Measurements from ENCODE around the gene TEX36.
"Not testable (repeated sequence)": the region's sequence is repeated elsewhere in the genome, so short reads cannot be mapped to it uniquely, and the experiment has no call there.

TEX36 gene

DNA sequence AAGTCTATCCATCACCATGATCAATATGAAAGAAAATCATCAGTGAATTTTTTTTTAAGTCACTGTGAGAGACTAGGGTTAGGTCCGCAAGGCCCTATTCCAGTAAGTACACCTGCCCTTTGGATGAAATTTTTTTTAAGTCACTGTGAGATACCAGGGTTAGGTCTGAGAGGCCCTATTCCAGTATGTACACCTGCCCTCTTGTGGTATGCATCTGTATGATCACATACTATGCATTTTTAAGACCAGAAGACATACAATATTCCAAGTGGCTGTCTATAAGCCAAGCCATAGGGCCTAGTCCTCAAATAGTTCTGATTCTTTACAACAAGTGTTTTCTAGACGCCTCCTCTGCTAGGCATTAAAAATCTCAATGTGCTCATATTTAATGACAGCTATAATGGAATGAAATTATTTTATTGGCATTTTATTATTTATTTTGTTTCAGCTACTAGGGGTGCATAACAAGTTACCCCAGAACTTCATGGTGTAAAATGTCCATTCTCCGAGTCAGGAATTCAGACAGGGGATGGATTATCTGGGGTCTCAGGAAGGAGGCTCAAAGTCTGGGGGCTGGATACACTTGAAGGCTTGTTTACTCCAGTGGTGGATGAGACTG, 53.1 kb downstream of the TEX36 start:
- no peak for FAIRE-seq

GRCh38 chr10:125628104-125629049, 54.6 kb downstream of the TEX36 start:
- no peak for FAIRE-seq

- FAIRE-seq: no peak
Observed at GRCh38 chr10:125627646-125628045, 55.3 kb downstream of the TEX36 start.

DNA sequence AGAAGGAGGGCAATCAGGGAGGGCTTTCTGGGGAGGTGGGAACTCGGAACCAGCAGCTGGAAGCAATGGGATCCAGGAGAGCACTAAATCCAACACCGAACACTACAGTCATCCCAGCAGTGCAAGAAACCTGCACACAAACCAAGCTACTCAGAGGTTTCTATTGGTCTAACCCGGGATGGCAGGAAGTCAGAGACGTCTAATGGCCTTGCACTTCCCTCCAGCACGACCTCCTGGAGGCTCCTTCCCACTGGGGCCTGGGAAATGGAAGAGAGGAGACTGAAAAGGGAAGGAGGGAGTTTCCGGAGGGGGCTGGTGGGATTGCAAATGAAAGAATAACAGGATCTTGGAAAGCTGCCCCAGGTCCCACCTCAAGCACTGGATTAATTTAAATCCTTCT, 56.3 kb downstream of the TEX36 start:
- FAIRE-seq: no peak

DNA sequence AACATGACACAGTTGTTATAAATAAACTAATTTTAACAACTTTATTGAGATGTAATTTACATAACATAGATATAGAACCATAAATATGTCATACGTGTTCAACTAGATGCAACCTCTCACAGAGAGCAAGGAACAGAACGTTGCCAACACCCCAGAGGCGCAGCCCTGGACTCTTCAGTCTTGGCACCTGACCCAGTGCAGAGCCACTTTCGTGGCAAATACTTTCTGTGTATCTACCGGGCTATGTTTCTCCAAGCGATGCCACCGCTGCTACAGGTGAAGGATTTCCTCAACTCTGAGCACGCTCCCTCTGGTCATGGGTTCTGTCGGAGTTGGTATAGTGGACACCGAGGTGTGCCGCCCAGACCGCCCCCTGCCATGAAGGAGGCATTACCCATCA, 57.4 kb downstream of the TEX36 start:
- no peak for FAIRE-seq

GRCh38 chr10:125624800-125625199, 58.2 kb downstream of the TEX36 start:
- FAIRE-seq: no peak

DNA sequence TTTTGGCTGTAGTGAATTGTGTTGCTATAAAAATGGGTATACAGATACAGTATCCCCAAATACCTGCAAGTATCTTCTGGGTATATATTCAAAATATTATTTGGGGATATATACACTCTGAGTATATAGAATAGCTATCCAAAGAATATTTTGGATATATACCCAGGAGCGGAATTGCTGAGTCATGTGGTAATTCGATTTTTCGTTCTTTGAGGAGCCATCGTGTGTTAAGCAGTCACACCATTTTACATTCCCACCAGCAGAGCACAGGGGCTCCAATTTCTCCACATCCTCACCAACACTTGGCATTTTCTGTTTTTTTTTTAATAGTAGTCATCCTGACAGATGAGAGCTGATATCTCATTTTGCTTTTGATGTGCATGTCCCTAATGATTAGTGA, 61.9 kb downstream of the TEX36 start:
- no peak for FAIRE-seq

- no peak for FAIRE-seq
Observed at GRCh38 chr10:125620401-125620800, 62.6 kb downstream of the TEX36 start.

DNA sequence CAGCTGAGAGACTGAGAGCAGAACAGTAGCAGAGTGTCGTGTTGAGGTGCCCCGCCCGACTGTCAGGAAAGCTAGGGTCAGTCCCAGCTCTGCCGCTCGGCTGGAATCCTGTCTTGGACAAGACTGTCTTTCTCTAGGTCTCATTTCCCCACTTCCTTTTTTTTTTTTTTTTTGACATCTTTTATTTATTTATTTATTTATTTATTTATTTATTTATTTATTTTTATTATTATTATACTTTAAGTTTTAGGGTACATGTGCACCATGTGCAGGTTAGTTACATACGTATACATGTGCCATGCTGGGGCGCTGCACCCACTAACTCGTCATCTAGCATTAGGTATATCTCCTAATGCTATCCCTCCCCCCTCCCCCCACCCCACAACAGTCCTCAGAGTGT, 69.9 kb downstream of the TEX36 start:
- not testable (repeated sequence) for FAIRE-seq

- no peak for FAIRE-seq
Observed at GRCh38 chr10:125611756-125612155, 71.2 kb downstream of the TEX36 start.

GRCh38 chr10:125611216-125611615, 71.7 kb downstream of the TEX36 start:
- no peak for FAIRE-seq

DNA sequence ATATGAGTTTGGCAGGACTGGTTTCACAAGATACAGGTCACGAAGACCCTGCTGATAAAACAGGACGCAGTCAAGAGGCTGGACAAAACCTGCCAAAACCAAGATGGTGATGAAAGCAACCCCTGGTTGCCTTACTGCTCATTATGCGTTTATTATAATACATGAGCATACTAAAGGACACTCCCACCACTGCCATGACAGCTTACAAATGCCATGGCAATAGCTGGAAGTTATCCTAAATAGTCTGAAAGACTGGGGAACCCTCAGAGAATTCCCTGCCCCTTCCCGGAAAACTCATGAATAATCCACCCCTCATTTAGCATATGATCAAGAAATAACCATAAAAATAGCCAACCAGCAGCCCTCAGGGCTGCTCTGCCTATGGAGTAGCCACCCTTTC, 73.1 kb downstream of the TEX36 start:
- no peak for FAIRE-seq

DNA sequence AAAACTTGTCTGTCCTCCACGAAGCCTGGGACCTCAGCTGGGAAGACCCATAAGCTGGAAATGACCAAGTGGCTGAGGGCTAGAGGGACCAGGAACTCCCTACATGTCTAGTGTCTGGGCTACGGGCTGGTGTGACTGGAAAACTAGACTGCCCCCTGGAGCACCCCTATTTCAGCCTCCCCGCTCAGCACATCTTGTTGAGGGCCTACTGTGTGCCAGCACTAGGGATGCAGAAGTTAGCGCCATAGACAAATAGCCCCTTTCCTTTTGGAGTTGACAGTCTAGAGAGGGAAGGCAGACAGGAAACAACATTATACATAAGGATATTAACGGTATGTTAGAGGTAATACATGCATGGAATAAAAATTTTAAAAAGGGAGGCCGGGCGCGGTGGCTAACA, 74.5 kb downstream of the TEX36 start:
- FAIRE-seq: no peak

DNA sequence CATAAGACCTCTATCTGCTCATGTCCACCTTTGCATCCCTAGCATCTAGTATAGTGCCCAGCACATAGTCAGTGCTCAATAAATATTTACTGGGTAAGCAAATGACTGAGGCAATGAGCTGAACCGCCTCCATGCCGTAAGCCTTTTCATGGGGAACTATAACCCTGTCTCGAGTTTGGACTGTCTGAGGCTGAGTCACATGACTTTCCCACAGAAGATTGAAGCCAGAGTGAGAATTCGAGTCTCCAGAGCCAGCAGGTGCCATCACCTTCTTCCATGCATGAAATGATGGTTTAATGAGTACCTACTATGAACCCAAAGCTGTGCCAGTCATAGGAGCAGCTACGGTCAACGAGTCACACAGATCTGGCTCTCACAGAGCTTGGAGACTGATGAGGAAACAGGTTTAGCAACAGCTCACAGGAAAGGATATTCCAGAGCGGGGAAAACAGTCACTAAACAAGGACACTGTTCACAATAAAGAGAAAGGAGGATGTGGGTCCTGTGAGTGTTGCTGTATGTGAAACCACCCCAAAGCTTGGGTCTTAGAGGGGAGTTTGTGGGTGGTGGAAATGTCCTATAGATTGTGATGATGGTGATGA, 75.2 kb downstream of the TEX36 start:
- no peak for FAIRE-seq

DNA sequence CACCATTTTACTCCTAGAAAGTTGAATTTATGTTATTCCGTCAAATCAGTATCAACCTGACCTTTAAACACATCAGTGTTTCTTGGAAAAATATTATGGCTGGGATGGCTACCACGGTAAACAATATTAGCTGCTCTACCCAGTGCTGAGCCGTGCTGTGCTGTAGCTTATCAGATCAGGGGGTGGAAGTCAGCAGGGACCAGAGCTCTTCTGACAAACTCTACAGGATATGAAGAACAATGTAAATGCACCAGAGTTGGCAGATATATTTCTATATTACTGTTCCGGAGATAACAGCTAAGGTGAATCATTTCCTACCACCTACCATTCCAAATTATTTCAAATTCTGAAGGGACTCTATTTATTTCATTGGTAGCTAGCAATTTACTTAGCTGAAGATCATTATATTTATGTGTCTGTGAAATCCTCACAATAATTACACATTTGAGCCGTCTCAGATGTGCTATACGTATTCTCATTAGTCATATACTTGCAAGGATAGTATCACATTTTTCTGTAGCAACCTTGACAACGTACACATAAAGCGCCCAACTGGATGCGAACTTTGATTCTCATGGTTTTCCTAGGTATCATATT, 76.5 kb downstream of the TEX36 start:
- no peak for FAIRE-seq

Measured in islet of Langerhans (tissue), 1 donor.